ENCODE data around the gene ZRANB2.

ZRANB2 gene

GRCh38 chr1:71072273-71072672, 8.6 kb downstream of the ZRANB2 start:
- no peak overlapping the region for H3K4me3 ChIP-seq (ENCODE audit: low read depth, low read length)
- TF ChIP-seq CTCF (IDR thresholded peaks at IDR 0.05; ENCODE audit: borderline replicate concordance, insufficient read depth, low read depth, low read length) = no peak

- TF ChIP-seq CTCF (IDR thresholded peaks at IDR 0.05; ENCODE audit: borderline replicate concordance, insufficient read depth, low read depth, low read length) = no peak
- H3K4me3 ChIP-seq (ENCODE audit: low read depth, low read length) = no peak overlapping the region
These were observed 9.1 kb downstream of the ZRANB2 start for GRCh38 chr1:71071720-71072119.

- no peak overlapping the region for H3K4me3 ChIP-seq (ENCODE audit: low read depth, low read length)
These were observed 12.3 kb downstream of the ZRANB2 start for GRCh38 chr1:71068325-71069240.

GRCh38 chr1:71054791-71055190, 26.0 kb downstream of the ZRANB2 start:
- no peak for TF ChIP-seq CTCF (IDR thresholded peaks at IDR 0.05; ENCODE audit: borderline replicate concordance, insufficient read depth, low read depth, low read length)
- H3K4me3 ChIP-seq (ENCODE audit: low read depth, low read length) = no peak overlapping the region

More at GRCh38 chr1:71068325-71069240, 12.3 kb downstream of the ZRANB2 start:
- TF ChIP-seq CTCF (IDR thresholded peaks at IDR 0.05; ENCODE audit: borderline replicate concordance, insufficient read depth, low read depth, low read length) = no peak

GRCh38 chr1:71054281-71054731, 26.5 kb downstream of the ZRANB2 start:
- no peak for TF ChIP-seq CTCF (IDR thresholded peaks at IDR 0.05; ENCODE audit: borderline replicate concordance, insufficient read depth, low read depth, low read length)
- H3K4me3 ChIP-seq (ENCODE audit: low read depth, low read length) = no peak overlapping the region

- H3K4me3 ChIP-seq (ENCODE audit: low read depth, low read length) = no peak overlapping the region
- no peak for TF ChIP-seq CTCF (IDR thresholded peaks at IDR 0.05; ENCODE audit: borderline replicate concordance, insufficient read depth, low read depth, low read length)
These were observed 27.1 kb downstream of the ZRANB2 start for GRCh38 chr1:71053758-71054157.

GRCh38 chr1:71053146-71053545, 27.7 kb downstream of the ZRANB2 start:
- H3K4me3 ChIP-seq (ENCODE audit: low read depth, low read length) = no peak overlapping the region
- no peak for TF ChIP-seq CTCF (IDR thresholded peaks at IDR 0.05; ENCODE audit: borderline replicate concordance, insufficient read depth, low read depth, low read length)
